Measurements from ENCODE around the gene R3HDM4. TPM values are rescaled to one million over a fixed set of nuclear protein-coding genes. Genes with fewer than 3 reads are reported as not detected.
A peak's percentile ranks its signal among the peaks of the same experiment; 100 is the strongest.

The R3HDM4 gene
- total RNA-seq, 1 donor from 2014 or later, result 21.9 TPM

DNA sequence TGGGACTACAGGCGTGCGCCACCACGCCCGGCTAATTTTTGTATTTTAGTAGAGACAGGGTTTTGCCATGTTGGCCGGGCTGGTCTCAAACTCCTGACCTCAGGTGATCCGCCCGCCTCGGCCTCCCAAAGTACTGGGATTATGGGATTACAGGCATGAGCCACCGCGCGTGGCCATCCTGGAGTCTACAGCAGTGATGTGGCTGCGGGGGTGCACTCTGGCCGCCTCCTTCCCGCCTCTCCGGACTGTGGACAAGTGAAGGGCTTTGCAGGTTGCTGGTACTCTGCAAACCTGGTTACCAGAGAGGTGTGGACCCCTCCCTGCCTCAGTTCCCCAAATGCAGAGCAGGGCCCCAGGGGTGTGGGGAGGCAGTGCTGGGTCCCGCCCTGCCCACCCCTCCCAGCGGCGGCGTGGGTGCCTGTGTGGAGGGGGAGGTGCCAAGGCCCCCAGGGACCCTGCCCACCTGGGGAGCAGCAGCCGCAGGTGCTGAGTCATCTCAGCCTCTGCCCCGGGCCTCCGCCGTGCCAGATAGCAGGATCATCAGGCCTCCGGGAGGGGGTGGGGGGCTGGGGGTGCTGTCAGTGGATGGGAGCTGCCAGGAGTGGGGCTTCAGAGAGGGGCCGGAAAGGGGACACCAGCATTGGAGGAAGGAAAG lies 36.0 kb upstream of the R3HDM4 start:
- intact Hi-C loops (cut with DNase I), result no loop called here
- no peak for ATAC-seq
- DNase-seq (ENCODE audit: missing footprints), result no peak

DNA sequence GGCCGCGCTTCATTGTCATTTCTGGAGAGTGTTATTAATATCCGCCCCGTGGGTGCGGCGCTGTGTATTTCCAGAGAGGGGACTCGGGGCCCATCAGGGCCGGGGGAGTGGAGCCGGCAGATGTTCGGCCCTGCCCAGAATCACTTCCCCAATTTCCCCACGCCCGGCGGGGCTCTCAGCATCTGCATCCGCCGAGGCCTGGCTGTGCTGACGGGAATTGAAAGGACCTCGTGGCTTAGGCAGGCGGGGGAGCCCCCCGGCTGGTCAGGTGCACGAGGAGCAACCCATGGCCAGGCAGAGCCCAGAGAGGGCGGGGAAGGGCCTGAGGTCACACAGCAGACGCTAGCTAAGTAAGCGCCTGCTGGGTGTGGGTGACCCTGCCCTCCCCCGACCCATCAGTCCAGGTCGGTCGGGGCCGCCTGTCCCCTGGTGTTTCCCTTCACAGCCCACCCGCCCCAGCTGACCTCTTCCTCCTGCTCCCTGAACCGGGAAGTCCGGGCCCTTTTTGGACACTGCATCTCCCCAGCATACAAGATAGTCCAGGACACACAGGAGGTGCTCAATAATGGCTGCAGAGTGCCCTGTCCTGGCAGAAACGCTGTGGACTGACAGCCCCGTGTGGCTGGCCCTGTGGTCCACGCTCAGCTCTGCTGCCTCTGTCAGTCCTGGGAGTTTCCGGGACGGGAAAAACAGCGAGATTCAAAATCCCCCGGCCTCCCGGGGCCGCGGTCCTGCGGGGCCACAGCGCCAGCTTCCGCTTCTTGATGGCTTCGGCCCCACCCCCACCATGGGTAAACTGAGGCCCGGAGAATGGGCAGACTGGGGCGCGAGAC lies 34.9 kb upstream of the R3HDM4 start:
- peak; percentile 90 for DNase-seq (ENCODE audit: missing footprints)
- peak; percentile 77 for ATAC-seq
- intact Hi-C loops (cut with DNase I), result no loop called here

- DNase-seq (ENCODE audit: missing footprints) (no peak), ATAC-seq (no peak)
- intact Hi-C loops (cut with DNase I), result no loop called here
Observed at GRCh38 chr19:947090-947706, 34.2 kb upstream of the R3HDM4 start.

DNA sequence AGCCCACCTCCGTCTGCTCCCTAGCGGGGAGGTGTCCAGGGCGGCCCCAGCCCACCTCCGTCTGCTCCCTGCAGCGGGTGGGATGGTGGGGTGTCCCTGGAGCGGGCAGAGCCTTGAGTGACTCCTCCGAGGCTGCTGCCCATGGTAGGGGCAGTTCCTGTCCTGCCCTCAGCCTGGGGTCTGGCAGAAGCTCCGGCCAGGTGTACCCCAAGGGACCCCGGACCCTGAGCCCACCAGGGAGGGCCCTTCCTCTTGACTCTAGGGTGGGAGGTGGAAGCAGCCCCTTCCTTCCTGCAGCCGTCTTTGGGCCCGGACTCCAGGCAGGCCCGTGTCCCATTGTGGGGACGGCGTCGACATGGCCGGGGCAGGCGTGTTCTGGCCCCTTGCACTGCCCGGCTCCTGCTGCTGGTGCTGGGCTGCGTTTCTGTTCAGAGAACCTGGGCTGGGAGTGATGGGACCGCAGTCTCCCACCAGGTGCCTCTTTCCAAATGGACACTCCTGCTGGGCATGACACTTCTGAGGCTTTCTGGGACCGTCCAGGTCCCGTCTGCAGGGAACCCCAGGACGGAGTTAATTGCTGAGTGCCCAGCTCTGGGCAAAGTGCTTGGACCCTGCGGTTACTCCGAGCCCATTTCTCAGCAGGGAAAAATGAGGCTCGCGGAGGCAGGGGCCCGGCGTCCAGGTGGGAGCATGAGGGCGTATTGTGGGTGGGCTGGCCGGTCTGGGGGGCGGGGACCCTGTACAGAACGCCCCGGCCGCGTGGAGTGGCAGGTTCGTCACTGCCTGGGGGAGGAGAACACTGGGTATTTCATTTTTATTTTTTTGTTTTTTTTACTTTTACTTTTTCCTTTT lies 32.6 kb upstream of the R3HDM4 start:
- DNase-seq (ENCODE audit: missing footprints) (no peak), ATAC-seq (no peak)
- intact Hi-C loops (cut with DNase I), result no loop called here

- ATAC-seq (no peak), DNase-seq (ENCODE audit: missing footprints) (no peak)
- intact Hi-C loops (cut with DNase I), result no loop called here
Observed at GRCh38 chr19:944663-945241, 31.7 kb upstream of the R3HDM4 start.

- intact Hi-C loops (cut with DNase I), result no loop called here
- no peak for DNase-seq (ENCODE audit: missing footprints)
- ATAC-seq, result no peak
Observed at GRCh38 chr19:944171-944567, 31.1 kb upstream of the R3HDM4 start.

DNA sequence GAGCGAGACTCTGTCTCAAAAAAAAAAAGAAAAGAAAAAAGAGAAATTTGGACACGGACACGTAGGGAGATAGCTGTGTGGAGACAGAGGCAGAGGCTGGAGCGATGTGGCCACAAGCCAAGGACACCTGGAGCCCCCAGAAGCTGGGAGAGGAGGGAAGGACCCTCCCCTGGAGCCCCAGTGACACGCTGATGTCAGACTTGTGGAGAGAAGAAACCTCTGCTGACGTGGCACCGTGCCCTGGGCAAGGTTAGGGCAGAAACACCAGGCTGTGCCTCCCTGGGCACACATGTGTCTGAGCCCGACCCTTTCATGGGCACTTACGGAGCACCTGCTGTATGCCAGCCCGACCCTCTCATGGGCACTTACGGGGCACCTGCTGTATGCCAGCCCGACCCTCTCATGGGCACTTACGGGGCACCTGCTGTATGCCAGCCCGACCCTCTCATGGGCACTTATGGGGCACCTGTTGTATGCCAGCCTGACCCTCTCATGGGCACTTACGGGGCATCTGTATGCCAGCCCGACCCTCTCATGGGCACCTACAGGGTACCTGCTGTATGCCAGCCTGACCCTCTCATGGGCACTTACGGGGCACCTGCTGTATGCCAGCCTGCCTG lies 30.6 kb upstream of the R3HDM4 start:
- intact Hi-C loops (cut with DNase I), result no loop called here
- no peak for DNase-seq (ENCODE audit: missing footprints)
- no peak for ATAC-seq

- ATAC-seq (no peak), DNase-seq (ENCODE audit: missing footprints) (no peak)
- intact Hi-C loops (cut with DNase I), result no loop called here
Observed at GRCh38 chr19:942133-942645, 29.2 kb upstream of the R3HDM4 start.

DNA sequence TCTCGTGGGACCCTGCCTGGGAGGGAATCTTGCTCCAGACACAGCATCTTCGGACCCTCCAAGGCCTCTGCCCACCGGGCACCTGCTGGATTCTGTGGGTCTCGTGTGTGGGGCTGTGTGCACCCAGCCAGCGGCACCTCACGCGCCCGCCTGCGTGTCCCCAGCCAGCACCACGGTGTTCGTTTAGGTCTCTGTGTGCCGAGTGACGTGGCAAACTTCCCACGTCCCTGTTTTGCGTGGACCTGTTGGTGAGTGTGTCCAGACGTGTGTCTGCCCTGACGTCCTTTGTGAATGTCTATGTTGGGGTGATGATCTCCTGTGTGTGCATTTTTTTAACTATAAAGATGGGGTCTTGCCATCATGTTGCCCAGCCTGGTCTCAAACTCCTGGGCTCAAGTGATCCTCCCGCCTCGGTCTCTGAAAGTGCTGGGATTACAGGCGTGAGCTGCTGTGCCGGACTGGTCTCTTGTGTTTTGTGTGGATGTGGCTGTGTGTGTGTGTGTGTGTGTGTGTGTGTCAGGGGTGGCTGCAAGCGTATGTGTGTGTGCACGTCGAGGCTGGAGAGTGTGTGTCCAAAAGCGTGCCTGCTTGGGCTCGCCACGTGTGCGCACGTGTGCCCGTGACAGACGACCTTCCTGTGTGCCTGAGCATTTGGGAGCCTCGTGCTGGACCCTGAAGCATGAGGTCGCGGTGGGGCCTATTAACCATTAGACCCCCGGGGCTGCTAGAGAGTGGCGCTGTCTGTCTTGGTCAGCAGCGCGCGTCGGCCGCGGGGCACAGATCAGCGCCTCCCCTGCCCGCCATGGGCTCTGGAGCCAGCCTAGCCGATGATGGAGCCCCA lies 28.5 kb upstream of the R3HDM4 start:
- ATAC-seq (no peak), DNase-seq (ENCODE audit: missing footprints) (no peak)
- intact Hi-C loops (cut with DNase I), result no loop called here

DNA sequence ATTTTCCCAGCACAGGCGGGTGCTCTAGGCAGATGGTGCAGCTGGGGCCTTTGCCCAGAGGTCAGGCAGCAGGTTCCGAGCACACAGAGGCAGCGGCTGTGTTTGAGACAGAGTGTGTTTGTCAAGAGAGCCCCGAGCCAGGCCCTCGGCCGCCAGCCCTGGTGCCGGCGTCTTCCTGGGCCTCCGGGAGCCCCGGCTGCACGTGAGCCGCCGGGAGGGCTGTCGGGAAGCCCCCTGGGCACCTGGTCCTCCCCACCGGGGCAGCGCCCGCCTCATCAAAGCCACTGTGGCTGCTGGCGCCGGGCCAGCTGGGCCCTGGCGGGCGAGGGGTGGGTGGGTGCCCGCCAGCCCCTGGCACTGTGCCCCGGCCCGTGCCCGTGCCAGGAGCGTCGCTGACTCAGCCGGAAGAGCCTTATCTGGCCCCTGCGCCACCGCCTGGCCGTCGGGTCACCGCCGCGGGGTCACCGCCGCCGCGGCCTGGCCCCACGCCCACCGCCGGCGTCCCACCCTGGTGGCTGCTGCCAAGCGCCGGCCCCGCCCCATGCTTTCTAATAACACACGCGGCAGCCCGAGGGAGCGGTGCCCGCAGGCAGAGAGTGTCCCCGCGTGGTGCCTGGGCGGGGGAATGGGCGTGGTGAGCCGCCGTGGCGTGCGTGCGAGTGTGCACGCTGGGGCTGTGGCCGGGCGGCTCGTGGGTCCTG lies 27.7 kb upstream of the R3HDM4 start:
- ATAC-seq (peak; percentile 72), DNase-seq (ENCODE audit: missing footprints) (peak; percentile 91)
- intact Hi-C loops (cut with DNase I), result no loop called here

GRCh38 chr19:939922-940321 lies 26.9 kb upstream of the R3HDM4 start:
- ATAC-seq (no peak), DNase-seq (ENCODE audit: missing footprints) (no peak)
- intact Hi-C loops (cut with DNase I), result no loop called here

DNA sequence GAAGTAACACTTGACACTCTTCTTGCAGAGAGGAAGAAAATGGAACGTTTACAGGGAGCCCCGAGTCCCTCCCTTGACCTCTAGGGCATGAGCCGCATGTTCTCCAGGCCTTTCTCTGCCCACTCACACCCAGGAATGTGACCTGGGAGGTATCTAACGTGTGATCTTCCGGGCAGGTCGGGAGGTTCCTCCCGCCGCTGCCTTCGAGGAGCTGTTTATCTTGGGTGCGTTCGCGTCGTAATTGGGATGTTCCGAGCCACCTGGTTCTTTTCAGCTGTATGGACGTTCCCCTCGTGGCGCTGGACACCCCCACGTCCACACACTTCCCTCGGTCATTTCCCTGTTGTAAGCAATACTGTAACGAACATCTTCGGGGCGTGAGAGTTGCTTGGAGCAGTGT lies 26.4 kb upstream of the R3HDM4 start:
- intact Hi-C loops (cut with DNase I), result no loop called here
- no peak for ATAC-seq
- DNase-seq (ENCODE audit: missing footprints), result no peak

DNA sequence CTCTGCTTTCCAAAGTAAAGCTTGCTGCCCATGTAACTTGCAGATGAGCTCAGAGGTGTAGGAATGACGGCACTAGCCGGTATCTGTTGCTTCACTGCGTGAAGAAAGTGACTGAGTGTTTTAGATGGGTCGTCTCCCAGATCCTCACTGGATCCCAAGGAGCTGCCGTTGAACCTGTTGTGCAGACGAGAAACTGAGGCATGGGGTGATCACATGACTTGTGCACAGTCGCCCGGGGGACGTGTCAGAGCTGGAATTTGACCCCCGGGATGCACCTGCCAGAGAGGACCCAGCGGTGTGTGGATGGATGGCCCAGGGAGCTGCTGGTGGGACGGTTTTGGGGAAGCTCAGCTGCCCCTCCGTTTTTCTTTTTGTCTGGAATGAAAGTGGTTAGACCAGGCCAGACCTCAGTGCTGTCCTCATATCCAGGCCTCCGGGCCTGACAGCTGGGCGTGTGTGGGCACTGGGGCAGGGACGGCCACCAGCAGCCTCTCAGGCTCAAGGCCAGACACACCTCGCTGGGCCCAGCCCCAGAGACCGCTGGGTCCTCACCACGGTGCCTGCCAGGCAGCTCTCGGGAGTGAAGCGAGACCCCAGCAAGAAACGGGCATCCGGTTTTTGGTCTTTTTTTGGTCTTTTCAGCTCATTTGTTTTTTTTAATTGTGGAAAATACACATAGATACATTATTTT lies 25.4 kb upstream of the R3HDM4 start:
- no peak for DNase-seq (ENCODE audit: missing footprints)
- no peak for ATAC-seq
- intact Hi-C loops (cut with DNase I), result no loop called here

- intact Hi-C loops (cut with DNase I), result no loop called here
- ATAC-seq (no peak), DNase-seq (ENCODE audit: missing footprints) (no peak)
Observed at GRCh38 chr19:937259-937694, 24.3 kb upstream of the R3HDM4 start.

GRCh38 chr19:936175-936546 lies 23.1 kb upstream of the R3HDM4 start:
- intact Hi-C loops (cut with DNase I), result no loop called here
- no peak for ATAC-seq

DNA sequence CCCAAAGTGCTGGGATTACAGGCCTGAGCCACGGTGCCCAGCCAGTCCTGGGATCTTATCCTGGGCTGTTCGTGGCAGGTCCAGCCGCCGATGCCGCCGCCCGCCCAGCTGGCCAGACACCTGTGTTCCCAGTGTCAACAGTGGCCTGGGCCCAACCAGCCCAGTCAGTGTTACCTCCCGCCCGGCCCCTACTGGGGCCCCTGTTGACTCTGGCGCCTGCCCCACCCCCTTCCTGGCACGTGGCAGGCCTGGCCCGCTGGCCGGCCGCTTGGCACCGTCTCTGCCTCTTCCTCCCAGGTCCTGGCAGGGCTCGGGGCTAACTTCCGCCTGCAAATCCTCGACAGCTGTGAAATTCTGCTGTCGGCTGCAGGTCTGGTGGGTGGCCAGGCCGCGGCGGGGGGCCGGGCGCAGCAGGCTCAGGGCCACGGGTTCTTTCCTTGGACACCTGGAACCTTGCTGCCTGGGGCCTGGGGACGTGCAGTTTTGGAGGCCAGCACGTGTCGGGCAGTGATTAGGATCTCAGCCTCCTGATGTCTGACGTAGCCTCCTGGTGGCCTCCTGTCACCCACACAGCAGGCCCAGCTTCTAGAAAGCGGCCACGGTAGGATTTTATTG lies 22.0 kb upstream of the R3HDM4 start:
- ATAC-seq (peak; percentile 87), DNase-seq (ENCODE audit: missing footprints) (peak; percentile 93)
- intact Hi-C loops (cut with DNase I), result no loop called here

More at GRCh38 chr19:936175-936546, 23.1 kb upstream of the R3HDM4 start:
- no peak for DNase-seq (ENCODE audit: missing footprints)

Data from Right ventricle myocardium inferior (tissue), 1 donor.